ENCODE results near the gene FAM98A. TPM values are rescaled to one million over a fixed set of nuclear protein-coding genes. Genes with fewer than 3 reads are reported as not detected.

The FAM98A gene
- total RNA-seq = 12.2 TPM

DNA sequence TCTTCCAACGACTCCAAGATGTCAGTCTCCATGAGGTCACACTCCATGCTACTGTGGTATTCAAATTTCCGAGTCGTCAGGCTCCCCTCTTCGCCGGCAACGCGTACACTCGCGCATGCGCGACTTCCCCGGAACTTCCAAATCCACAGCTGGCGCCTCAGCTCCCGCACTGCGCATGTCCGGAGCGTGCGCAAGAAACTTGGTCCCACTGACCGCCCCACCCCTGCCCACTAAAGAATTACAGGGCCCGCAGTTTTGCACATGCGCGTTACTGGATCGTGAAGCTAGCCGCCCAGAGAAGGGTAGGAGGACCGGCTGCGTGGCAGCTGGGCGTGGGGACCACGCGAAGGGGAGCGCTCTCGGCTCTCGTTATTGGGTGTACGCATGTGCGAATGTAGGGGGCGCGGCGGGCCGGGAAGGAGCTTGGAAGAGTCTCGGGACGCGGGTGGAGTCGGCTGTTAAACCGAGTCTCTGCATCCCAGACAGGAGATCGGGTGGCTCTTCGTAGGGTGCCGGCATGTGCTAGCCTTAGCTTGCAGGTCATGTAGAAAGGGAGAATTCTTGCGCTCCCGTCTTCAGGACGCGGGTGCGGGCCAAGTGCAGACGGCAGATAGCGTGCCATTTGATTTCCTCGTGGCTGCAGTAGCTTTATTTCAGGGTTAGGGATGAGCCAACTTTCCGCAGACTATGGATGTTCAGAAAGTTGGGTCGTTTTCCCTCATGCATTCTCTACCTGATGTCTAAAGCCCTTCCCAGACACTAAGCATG, at the start of gene FAM98A:
FAM98A (minus strand) TSS at position 125 of the 768 bp plus-strand sequence; CDS start at position 47, 78 bp downstream.
- DNase-seq (ENCODE audit: low spot score in 2 of 2) (peak; percentile 76 to 88), FAIRE-seq (no peak)

GRCh38 chr2:33645861-33646260, 46.8 kb upstream of the FAM98A start:
- FAIRE-seq = no peak
- DNase-seq (ENCODE audit: low spot score in 2 of 2) = no peak

GRCh38 chr2:33644215-33644614, 45.1 kb upstream of the FAM98A start:
- FAIRE-seq (no peak), DNase-seq (ENCODE audit: low spot score in 2 of 2) (no peak)

GRCh38 chr2:33636001-33636400, 36.9 kb upstream of the FAM98A start:
- FAIRE-seq = no peak
- DNase-seq (ENCODE audit: low spot score in 2 of 2) = no peak

- DNase-seq (ENCODE audit: low spot score in 2 of 2) = no peak
- no peak for FAIRE-seq
Observed at GRCh38 chr2:33634261-33634910, 35.3 kb upstream of the FAM98A start.

GRCh38 chr2:33633315-33633714, 34.2 kb upstream of the FAM98A start:
- DNase-seq (ENCODE audit: low spot score in 2 of 2) = no peak
- no peak for FAIRE-seq

GRCh38 chr2:33632831-33633230, 33.7 kb upstream of the FAM98A start:
- FAIRE-seq (no peak), DNase-seq (ENCODE audit: low spot score in 2 of 2) (no peak)

DNA sequence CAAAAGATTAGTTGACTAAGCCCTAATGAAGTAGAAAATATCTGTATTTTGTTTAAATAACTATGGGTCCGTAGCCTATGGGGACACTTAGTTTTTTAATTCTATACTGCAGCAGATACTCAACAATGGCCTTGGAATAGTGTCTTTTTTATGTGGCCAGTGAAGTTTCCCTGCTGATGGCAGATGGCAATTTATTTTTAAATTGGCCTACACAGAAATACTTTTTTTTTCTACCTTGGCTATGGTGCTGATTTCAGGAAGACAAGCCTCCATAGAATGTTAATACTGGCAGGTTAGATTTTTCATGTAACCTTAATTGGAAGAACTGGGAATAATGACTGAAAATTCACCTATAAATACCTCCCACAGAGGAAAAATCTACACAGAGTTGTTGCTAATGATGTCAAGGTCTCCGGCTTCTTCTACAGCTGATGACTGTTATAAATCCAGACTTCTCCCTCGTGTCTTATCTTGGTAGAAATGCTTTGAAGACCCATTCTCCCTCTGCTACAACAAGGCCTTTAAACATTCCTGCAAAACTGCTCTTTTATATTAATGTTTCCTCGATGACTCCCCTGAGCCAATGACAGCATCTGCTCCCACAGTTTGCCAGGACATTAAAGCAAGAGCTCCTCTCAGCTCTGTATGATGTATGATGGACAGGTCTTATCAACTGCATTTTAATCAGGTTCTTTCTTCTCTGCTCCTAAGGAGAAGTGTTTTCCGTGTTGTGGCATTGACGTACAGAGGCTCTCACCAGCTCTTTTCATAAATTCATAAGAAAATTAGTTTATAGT, 29.1 kb upstream of the FAM98A start:
- DNase-seq (ENCODE audit: low spot score in 2 of 2) = no peak
- no peak for FAIRE-seq

DNA sequence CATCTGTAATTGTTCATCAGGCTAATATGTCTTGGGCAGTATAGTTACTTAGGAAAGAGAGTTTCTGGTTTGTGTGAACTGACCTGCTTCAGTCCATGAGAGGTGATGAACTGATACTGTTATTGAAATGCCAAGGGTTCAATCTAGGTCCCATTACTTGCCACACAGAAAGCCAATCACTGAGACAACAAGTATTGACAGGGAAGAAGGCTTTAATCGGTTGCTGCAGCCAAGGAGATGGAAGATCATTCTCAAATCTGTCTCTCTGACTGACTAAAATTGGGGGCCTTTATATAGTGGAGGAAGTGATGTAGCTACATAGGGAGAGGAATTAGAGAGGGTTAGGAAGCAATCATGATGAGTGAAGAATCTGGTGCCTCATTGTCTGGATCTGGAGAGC, 19.9 kb upstream of the FAM98A start:
- FAIRE-seq (no peak), DNase-seq (ENCODE audit: low spot score in 2 of 2) (no peak)

- DNase-seq (ENCODE audit: low spot score in 2 of 2) (no peak), FAIRE-seq (no peak)
Observed at GRCh38 chr2:33617989-33618388, 18.9 kb upstream of the FAM98A start.

DNA sequence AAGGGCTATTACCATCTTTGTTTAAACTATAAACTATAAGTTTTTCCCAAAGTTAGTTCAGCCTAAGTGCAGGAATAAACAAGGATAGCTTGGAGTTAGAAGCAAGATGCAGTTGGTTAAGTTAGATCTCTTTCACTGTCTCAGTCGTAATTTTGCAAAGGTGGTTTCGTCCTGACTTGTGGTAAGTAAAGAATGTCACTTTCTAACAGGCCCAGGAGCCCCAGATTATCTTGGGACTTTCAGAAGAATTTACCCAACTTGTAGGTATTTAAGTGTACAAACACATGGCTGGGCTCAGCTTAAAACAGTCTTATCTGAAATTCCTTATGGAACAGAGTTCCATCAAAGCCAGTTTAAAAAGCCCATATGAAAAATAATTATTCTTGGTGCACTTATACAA, 18.3 kb upstream of the FAM98A start:
- FAIRE-seq = no peak

GRCh38 chr2:33616873-33617272, 17.8 kb upstream of the FAM98A start:
- FAIRE-seq (no peak), DNase-seq (ENCODE audit: low spot score in 2 of 2) (no peak)

More for the DNA sequence above, 18.3 kb upstream of the FAM98A start:
- DNase-seq (ENCODE audit: low spot score in 2 of 2) = no peak

GRCh38 chr2:33614190-33614589, 15.1 kb upstream of the FAM98A start:
- no peak for DNase-seq (ENCODE audit: low spot score in 2 of 2)

GRCh38 chr2:33607905-33608304, 8.8 kb upstream of the FAM98A start:
- DNase-seq (ENCODE audit: low spot score in 2 of 2) = no peak
- FAIRE-seq = no peak

More at GRCh38 chr2:33614190-33614589, 15.1 kb upstream of the FAM98A start:
- no peak for FAIRE-seq

- no peak for FAIRE-seq
- no peak for DNase-seq (ENCODE audit: low spot score in 2 of 2)
Observed at GRCh38 chr2:33607251-33607721, 8.2 kb upstream of the FAM98A start.

DNA sequence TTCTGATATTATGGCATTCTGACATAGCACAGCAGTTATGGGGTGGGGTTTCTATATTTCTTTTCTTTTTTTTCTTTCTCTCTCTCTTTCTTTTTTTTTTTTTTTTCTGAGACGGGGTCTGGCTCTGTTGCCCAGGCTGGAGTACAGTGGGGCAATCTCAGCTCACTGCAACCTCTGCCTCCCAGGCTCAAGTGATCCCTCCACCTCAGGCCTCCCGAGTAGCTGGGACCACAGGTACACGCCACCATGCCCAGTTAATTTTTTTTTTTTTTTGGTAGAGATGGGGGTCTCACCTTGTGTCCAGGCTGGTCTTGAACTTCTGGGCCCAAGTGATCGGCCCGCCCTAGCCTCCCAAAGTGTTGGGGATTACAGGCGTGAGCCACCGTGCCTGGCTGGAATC, 7.5 kb upstream of the FAM98A start:
- no peak for FAIRE-seq
- DNase-seq (ENCODE audit: low spot score in 2 of 2) = no peak

DNA sequence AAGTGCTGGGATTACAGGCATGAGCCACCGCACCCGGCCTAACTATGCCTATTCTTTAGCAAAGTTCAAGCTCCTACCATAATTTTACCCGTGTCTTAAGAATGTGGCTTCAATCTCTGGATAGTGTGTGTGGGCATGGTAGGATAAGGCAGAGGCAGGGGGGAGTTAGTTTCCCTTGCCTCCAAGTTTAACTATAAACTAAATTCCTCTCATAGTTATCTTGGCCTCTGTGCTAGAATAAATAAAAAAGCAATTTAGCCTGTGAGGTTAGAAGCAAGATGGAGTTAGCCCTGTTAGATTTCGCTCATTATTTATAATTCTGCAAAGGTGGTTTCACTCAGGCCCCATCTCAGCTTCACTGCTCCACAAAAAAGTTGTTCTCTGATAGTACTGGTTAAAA, 7.0 kb upstream of the FAM98A start:
- FAIRE-seq = no peak
- DNase-seq (ENCODE audit: low spot score in 2 of 2) = no peak

DNA sequence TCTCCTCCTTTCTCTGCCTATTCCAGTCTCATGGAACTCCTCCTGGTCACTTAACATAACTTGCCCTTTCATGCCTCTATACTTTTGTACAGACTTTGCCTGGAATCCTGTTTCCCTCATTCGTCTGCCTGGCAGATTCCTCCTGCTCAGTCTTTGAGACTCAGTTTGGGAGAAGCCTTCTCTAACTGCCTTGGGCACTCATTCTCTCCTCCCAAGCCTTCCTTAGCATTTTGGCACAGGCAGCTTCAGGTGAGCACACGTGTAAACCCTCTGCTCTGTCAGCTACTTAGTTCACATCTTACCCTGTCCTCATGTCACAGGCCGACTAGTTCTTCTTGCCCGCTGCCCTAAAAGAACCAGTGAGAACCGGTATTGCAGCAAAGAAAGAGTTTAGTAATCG, 6.0 kb upstream of the FAM98A start:
- DNase-seq (ENCODE audit: low spot score in 2 of 2) (no peak), FAIRE-seq (no peak)

DNA sequence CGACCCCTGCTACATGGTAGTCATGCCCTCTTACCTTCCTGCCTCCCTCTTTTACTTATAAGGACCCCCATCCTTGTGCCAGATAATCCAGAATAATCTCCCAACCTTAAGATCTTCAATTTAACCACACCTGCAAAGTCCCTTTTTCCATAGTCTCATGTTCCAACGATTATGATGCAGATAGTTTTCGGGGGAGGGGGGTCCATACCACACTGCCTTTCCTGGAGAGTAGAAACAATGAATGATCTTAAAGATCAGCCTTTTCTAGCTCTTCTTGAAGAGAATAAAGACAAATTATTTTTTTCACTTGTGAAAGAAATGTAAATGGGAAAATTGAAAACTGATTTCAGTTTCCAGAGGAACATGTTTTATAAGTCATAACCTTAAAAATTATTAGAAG, 4.3 kb upstream of the FAM98A start:
- no peak for DNase-seq (ENCODE audit: low spot score in 2 of 2)
- no peak for FAIRE-seq

DNA sequence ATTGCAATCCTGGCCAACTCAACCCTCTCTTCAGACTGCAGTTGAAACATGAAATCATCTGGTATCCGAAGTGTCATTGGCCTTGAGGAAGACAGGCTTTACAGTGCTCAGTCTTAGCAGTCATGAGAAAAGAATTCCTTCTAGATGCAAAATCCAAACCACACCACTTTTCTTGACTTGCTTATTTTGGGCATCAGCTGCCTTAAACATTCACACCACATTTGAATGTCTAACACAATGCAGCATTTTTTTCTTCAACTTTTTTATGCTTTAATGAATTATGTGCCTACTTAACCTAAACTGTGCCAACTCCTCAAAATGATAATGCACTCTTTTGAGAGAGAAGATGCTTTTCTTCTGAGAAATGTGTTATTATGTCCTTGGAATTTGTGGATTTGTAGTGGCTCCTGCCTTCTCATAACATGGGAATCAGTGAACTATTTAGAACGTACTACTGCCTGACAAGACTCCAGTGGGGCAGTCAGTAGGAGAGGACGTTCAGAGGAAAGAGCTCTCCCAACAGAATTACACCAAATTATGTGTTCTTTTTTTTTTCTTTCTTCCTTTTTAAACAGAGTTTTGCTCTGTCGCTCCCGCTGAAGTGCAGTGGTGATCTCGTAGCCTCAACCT, 3.2 kb upstream of the FAM98A start:
- FAIRE-seq = no peak
- no peak for DNase-seq (ENCODE audit: low spot score in 2 of 2)

GRCh38 chr2:33599943-33600192, 769 bp upstream of the FAM98A start:
- FAIRE-seq (no peak), DNase-seq (ENCODE audit: low spot score in 2 of 2) (no peak)

Measured in frontal cortex (tissue), 4 donors.